Liver (tissue), 9 donors: ENCODE results near the gene STMP1. TPM values are rescaled to one million over a fixed set of nuclear protein-coding genes. Genes with fewer than 3 reads are reported as not detected.

Source experiments
- DNase-seq: peaks from one replicate; pipeline ENCODE4 v3.0.0-alpha.2; 2017; ENCODE audit warnings: low spot score
- H3K27ac ChIP-seq, 2 donors: one replicate each; pipeline ENCODE4 v1.7.0; 2013; ENCODE audit warnings: inconsistent platforms in 2 of 2, low read length in 2 of 2, control low read depth in 1 of 2, low read depth in 1 of 2, mild to moderate bottlenecking in 1 of 2
- H3K27me3 ChIP-seq, 4 donors: one replicate each; pipeline versions ENCODE4 v1.6.1 to v1.7.0; 2013; ENCODE audit warnings: low read length in 3 of 4, inconsistent platforms in 1 of 4, mild to moderate bottlenecking in 1 of 4, moderate library complexity in 1 of 4; ENCODE audit not compliant: control insufficient read depth in 4 of 4, insufficient read depth in 4 of 4
- H3K36me3 ChIP-seq, 4 donors: one replicate each; pipeline versions ENCODE4 v1.6.1 to v1.7.0; 2013; ENCODE audit warnings: low read length in 3 of 4, mild to moderate bottlenecking in 3 of 4, low read depth in 1 of 4, moderate library complexity in 1 of 4; ENCODE audit not compliant: control insufficient read depth in 4 of 4, insufficient read depth in 3 of 4
- H3K4me1 ChIP-seq, 4 donors: one replicate each; pipeline versions ENCODE4 v1.6.1 to v1.7.0; 2013; ENCODE audit warnings: low read length in 3 of 4, mild to moderate bottlenecking in 3 of 4, moderate library complexity in 1 of 4; ENCODE audit not compliant: control insufficient read depth in 4 of 4, insufficient read depth in 4 of 4
- H3K4me3 ChIP-seq, 3 donors: one replicate each; pipeline versions ENCODE4 v1.6.1 to v1.7.0; 2013; ENCODE audit warnings: low read length in 3 of 3, control low read depth in 1 of 3, low read depth in 1 of 3, mild to moderate bottlenecking in 1 of 3
- H3K9ac ChIP-seq, 2 donors: one replicate each; pipeline ENCODE4 v1.7.0; 2013; ENCODE audit warnings: low read length in 2 of 2, mild to moderate bottlenecking in 2 of 2, moderate library complexity in 2 of 2, control low read depth in 1 of 2, low read depth in 1 of 2
- H3K9me3 ChIP-seq, 4 donors: one replicate each; pipeline versions ENCODE4 v1.6.1 to v1.7.0; 2013; ENCODE audit warnings: low read length in 3 of 4; ENCODE audit not compliant: control insufficient read depth in 4 of 4
- ATF3 ChIP-seq: IDR thresholded peaks from 2 replicates; pipeline ENCODE4 v1.6.1; 2016; ENCODE audit warnings: antibody characterized with exemption
- CTCF ChIP-seq: fragments of 150-350 bp; IDR thresholded peaks from 2 replicates; pipeline ENCODE4 v1.5.1; 2017; ENCODE audit warnings: improper control_type of control experiment, low read depth, low read length; ENCODE audit not compliant: missing input control
- EGR1 ChIP-seq, 2 donors: IDR thresholded peaks; 2 replicates each; pipeline ENCODE4 v1.6.1; 2016 to 2018; ENCODE audit warnings: antibody characterized with exemption in 2 of 2, low read depth in 2 of 2
- FOXA1 ChIP-seq: IDR thresholded peaks from 2 replicates; pipeline ENCODE4 v1.6.1; 2016; ENCODE audit warnings: antibody characterized with exemption
- FOXA2 ChIP-seq: IDR thresholded peaks from 2 replicates; pipeline ENCODE4 v1.6.1; 2016; ENCODE audit warnings: antibody characterized with exemption
- GABPA ChIP-seq, 2 donors: IDR thresholded peaks in 1 of 2; conservative IDR thresholded peaks in 1 of 2; 2 replicates each; pipeline ENCODE4 v1.6.1; 2016; ENCODE audit warnings: antibody characterized with exemption in 2 of 2, mild to moderate bottlenecking in 1 of 2, moderate library complexity in 1 of 2
- HNF4A ChIP-seq, 2 donors: conservative IDR thresholded peaks; 2 replicates each; pipeline ENCODE4 v1.6.1; 2016; ENCODE audit warnings: antibody characterized with exemption in 2 of 2, mild to moderate bottlenecking in 2 of 2
- HNF4G ChIP-seq: IDR thresholded peaks from 2 replicates; pipeline ENCODE4 v1.6.1; 2016; ENCODE audit warnings: antibody characterized with exemption
- JUND ChIP-seq, 2 donors: IDR thresholded peaks; 2 replicates each; pipeline ENCODE4 v1.6.1; 2016; ENCODE audit warnings: antibody characterized with exemption in 2 of 2
- MAX ChIP-seq: IDR thresholded peaks from 2 replicates; pipeline ENCODE4 v1.6.1; 2016; ENCODE audit warnings: antibody characterized with exemption
- NR2F2 ChIP-seq: IDR thresholded peaks from 2 replicates; pipeline ENCODE4 v1.6.1; 2016; ENCODE audit warnings: antibody characterized with exemption
- RAD21 ChIP-seq, 2 donors: IDR thresholded peaks; 2 replicates each; pipeline ENCODE4 v1.6.1; 2016; ENCODE audit warnings: antibody characterized with exemption in 2 of 2, mild to moderate bottlenecking in 2 of 2
- REST ChIP-seq: IDR thresholded peaks from 2 replicates; pipeline ENCODE4 v1.6.1; 2016; ENCODE audit warnings: antibody characterized with exemption, mild to moderate bottlenecking
- RXRA ChIP-seq, 2 donors: IDR thresholded peaks; 2 replicates each; pipeline ENCODE4 v1.6.1; 2017 to 2018; ENCODE audit warnings: antibody characterized with exemption in 2 of 2, mild to moderate bottlenecking in 1 of 2
- SP1 ChIP-seq: IDR thresholded peaks from 2 replicates; pipeline ENCODE4 v1.6.1; 2018; ENCODE audit warnings: antibody characterized with exemption, mild to moderate bottlenecking
- TAF1 ChIP-seq: conservative IDR thresholded peaks from 2 replicates; pipeline ENCODE4 v1.6.1; 2016; ENCODE audit warnings: antibody characterized with exemption, mild to moderate bottlenecking
- YY1 ChIP-seq: IDR thresholded peaks from 2 replicates; pipeline ENCODE4 v1.6.1; 2016; ENCODE audit warnings: antibody characterized with exemption, mild to moderate bottlenecking
- ZBTB33 ChIP-seq: IDR thresholded peaks from 2 replicates; pipeline ENCODE4 v1.6.1; 2016; ENCODE audit warnings: antibody characterized with exemption
- WGBS: extraction: QIAGEN DNeasy Blood & Tissue Kit; methylation state at CpG from one replicate; pipeline ENCODE4 v1.1.7; 2013; 5-methylcytosine and 5-hydroxymethylcytosine counted together
- polyA plus RNA-seq, 2 donors: library from polyadenylated mRNA; stranded (reverse) in 1 of 2; unstranded in 1 of 2; fragments of 200-250 nt in 1 of 2; fragments of >200 nt in 1 of 2; fragmentation: Nextera tagmentation in 1 of 2; extraction: Ambion mirVana in 1 of 2; gene quantifications; one replicate each; pipeline versions ENCODE4 v1.2.1 to v1.2.3, GENCODE V29; 2013 to 2015
- total RNA-seq, 2 donors: library from RNA; depleted of rRNA; stranded (reverse); fragments of >200 nt; gene quantifications; one replicate each; pipeline ENCODE4 v1.2.3, GENCODE V29; 2014
- donor health status: healthy.
- donor health status: healthy.
- donor health status: healthy.
- donor health status: healthy.
- donor health status: healthy.

STMP1 gene
- total RNA-seq: 10 to 100 TPM in 1 of 2 donors, 1 to 10 TPM in 1; 6.8 to 16.6 TPM
- 10 to 100 TPM; 11.1 to 30.7 TPM for polyA plus RNA-seq

- Histone ChIP-seq H3K27me3 (no peaks in the 10 kb centered on the region), H3K36me3 (no peaks in the 10 kb centered on the region), H3K27ac (peak within 1 kb of the TSS; percentile 95 to 97), H3K4me1 (peaks cover 3 to 11% (median 7%) of the 10 kb centered on the region in 4 donors), H3K9ac (peak within 1 kb of the TSS; percentile 84 to 92), H3K9me3 (no peaks in the 10 kb centered on the region), H3K4me3 (peak within 1 kb of the TSS; percentile 77 to 99 (median 94))
- under 1% methylated on average over 60 of the region's 60 CpGs for WGBS
- TF ChIP-seq JUND (IDR thresholded peaks at IDR 0.05): no peak
- peak; percentile 40 for TF ChIP-seq TAF1
- TF ChIP-seq NR2F2: peak; percentile 38
- no peak for TF ChIP-seq ATF3
- peak; percentile 48 for TF ChIP-seq CTCF
- peak; percentile 86 to 95 for TF ChIP-seq GABPA (IDR thresholded peaks at IDR 0.05 in 1 of 2, conservative IDR thresholded peaks at IDR 0.05 in 1 of 2)
- TF ChIP-seq RXRA (IDR thresholded peaks at IDR 0.05): no peak
- peak; percentile 44 for TF ChIP-seq REST
- TF ChIP-seq MAX: no peak
- peak; percentile 57 for TF ChIP-seq SP1
- no peak for TF ChIP-seq FOXA2
- peak in 1 of 2 donors; percentile 84 for TF ChIP-seq EGR1 (IDR thresholded peaks at IDR 0.05; ENCODE audit: low read depth in 2 of 2)
- TF ChIP-seq RAD21 (IDR thresholded peaks at IDR 0.05): peak; percentile 62 to 68
- peak; percentile 99 for DNase-seq
Measured at GRCh38 chr7:135662373-135663114, at the start of gene STMP1. Gene STMP1, plus strand, starts transcription at chr7:135662514.

GRCh38 chr7:135616136-135616535 lies 46.2 kb upstream of the STMP1 start:
- H3K36me3 ChIP-seq: peaks cover 1 to 37% (median 25%) of the 10 kb centered on the region in 4 donors
- WGBS: 98% methylated on average over 1 of the region's 1 CpG
- no peak overlapping the region for H3K9ac ChIP-seq
- H3K9me3 ChIP-seq: no peaks in the 10 kb centered on the region
- H3K4me1 ChIP-seq: no peaks in the 10 kb centered on the region
- no peak overlapping the region for H3K4me3 ChIP-seq
- no peaks in the 10 kb centered on the region for H3K27me3 ChIP-seq
- H3K27ac ChIP-seq: no peak overlapping the region
- DNase-seq: no peak
- no peak for TF ChIP-seq TAF1
- no peak for TF ChIP-seq FOXA1
- TF ChIP-seq HNF4A (conservative IDR thresholded peaks at IDR 0.05): no peak
- no peak for TF ChIP-seq RXRA (IDR thresholded peaks at IDR 0.05)
- no peak for TF ChIP-seq YY1
- TF ChIP-seq HNF4G: no peak
- TF ChIP-seq JUND (IDR thresholded peaks at IDR 0.05): no peak
- TF ChIP-seq MAX: no peak
- no peak for TF ChIP-seq CTCF
- TF ChIP-seq SP1: no peak
- TF ChIP-seq RAD21 (IDR thresholded peaks at IDR 0.05): no peak
- TF ChIP-seq ZBTB33: no peak
- TF ChIP-seq GABPA (IDR thresholded peaks at IDR 0.05 in 1 of 2, conservative IDR thresholded peaks at IDR 0.05 in 1 of 2): no peak
